HEK293 (cell line): ENCODE measurements around the gene CNGB1.

Experiments used
- ZNF548 ChIP-seq: fragments of 450-650 bp; formaldehyde crosslinking; IDR thresholded peaks from 2 replicates; pipeline ENCODE4 v1.5.1; 2016; ENCODE audit warnings: missing biosample characterization, missing genetic modification characterization
- ZNF677 ChIP-seq: fragments of 450-650 bp; IDR thresholded peaks from 2 replicates; pipeline ENCODE4 v1.5.0; 2018; ENCODE audit warnings: missing biosample characterization, mild to moderate bottlenecking, missing genetic modification characterization, moderate library complexity
- ZNF777 ChIP-seq: fragments of 450-650 bp; formaldehyde crosslinking; IDR thresholded peaks from 2 replicates; pipeline ENCODE4 v1.5.1; 2017; ENCODE audit warnings: missing biosample characterization, missing genetic modification characterization, borderline replicate concordance
- TF ChIP-seq, protein P1 (sequence below): fragments of 450-650 bp; formaldehyde crosslinking; IDR thresholded peaks from 2 replicates; pipeline ENCODE4 v1.5.1; 2016; ENCODE audit warnings: missing biosample characterization, missing genetic modification characterization
- TF ChIP-seq, protein P2 (sequence below): fragments of 450-650 bp; formaldehyde crosslinking; IDR thresholded peaks from 2 replicates; pipeline ENCODE4 v1.5.1; 2016; ENCODE audit warnings: missing biosample characterization, missing genetic modification characterization
- TF ChIP-seq, protein P3 (sequence below): fragments of 450-650 bp; formaldehyde crosslinking; conservative IDR thresholded peaks from 2 replicates; pipeline ENCODE4 v1.5.1; 2016; ENCODE audit warnings: low read depth, missing biosample characterization, missing genetic modification characterization
- TF ChIP-seq, protein P4 (sequence below): fragments of 450-650 bp; formaldehyde crosslinking; conservative IDR thresholded peaks from 2 replicates; pipeline ENCODE4 v1.5.1; 2016; ENCODE audit warnings: low read depth, missing biosample characterization, missing genetic modification characterization

DNA sequence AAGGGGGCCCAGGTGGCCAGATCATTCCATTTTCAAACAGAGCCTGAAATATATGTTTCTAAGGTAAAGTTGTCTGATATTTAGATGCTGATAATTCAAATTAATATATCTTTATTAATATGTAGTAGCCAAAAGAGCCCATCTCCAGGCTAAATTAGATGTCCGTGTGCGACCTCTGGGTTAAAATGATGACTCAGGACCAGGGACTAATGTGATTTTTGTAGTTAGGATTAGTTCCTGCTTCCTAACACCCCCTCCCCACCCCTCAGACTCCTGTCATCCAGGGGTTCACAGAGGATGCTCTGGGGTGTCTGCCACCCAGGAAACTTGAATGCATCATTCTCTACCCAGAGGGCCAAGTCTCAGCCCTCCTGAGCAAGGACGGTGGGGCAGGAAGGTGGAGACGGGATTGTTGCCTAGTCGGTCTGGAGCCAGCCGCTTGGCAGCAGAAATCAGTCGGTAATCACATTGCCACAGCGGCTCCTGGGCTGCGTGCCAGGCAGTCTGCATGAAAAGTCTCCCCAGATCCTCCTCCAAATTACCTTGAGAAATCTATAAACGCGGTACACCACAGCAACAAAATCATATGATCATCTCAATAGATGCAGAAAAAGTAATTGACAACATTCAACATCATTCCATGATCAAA, 29.8 kb downstream of the CNGB1 start:
- TF ChIP-seq, protein P1, sequence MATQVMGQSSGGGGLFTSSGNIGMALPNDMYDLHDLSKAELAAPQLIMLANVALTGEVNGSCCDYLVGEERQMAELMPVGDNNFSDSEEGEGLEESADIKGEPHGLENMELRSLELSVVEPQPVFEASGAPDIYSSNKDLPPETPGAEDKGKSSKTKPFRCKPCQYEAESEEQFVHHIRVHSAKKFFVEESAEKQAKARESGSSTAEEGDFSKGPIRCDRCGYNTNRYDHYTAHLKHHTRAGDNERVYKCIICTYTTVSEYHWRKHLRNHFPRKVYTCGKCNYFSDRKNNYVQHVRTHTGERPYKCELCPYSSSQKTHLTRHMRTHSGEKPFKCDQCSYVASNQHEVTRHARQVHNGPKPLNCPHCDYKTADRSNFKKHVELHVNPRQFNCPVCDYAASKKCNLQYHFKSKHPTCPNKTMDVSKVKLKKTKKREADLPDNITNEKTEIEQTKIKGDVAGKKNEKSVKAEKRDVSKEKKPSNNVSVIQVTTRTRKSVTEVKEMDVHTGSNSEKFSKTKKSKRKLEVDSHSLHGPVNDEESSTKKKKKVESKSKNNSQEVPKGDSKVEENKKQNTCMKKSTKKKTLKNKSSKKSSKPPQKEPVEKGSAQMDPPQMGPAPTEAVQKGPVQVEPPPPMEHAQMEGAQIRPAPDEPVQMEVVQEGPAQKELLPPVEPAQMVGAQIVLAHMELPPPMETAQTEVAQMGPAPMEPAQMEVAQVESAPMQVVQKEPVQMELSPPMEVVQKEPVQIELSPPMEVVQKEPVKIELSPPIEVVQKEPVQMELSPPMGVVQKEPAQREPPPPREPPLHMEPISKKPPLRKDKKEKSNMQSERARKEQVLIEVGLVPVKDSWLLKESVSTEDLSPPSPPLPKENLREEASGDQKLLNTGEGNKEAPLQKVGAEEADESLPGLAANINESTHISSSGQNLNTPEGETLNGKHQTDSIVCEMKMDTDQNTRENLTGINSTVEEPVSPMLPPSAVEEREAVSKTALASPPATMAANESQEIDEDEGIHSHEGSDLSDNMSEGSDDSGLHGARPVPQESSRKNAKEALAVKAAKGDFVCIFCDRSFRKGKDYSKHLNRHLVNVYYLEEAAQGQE (tag by site-specific recombination) = no peak
- TF ChIP-seq ZNF548 (tag by site-specific recombination) (no peak), ZNF677 (tag by site-specific recombination) (no peak), ZNF777 (tag by site-specific recombination) (no peak)
- TF ChIP-seq, protein P2, sequence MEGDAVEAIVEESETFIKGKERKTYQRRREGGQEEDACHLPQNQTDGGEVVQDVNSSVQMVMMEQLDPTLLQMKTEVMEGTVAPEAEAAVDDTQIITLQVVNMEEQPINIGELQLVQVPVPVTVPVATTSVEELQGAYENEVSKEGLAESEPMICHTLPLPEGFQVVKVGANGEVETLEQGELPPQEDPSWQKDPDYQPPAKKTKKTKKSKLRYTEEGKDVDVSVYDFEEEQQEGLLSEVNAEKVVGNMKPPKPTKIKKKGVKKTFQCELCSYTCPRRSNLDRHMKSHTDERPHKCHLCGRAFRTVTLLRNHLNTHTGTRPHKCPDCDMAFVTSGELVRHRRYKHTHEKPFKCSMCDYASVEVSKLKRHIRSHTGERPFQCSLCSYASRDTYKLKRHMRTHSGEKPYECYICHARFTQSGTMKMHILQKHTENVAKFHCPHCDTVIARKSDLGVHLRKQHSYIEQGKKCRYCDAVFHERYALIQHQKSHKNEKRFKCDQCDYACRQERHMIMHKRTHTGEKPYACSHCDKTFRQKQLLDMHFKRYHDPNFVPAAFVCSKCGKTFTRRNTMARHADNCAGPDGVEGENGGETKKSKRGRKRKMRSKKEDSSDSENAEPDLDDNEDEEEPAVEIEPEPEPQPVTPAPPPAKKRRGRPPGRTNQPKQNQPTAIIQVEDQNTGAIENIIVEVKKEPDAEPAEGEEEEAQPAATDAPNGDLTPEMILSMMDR (tag by site-specific recombination) = no peak
- TF ChIP-seq, protein P3, sequence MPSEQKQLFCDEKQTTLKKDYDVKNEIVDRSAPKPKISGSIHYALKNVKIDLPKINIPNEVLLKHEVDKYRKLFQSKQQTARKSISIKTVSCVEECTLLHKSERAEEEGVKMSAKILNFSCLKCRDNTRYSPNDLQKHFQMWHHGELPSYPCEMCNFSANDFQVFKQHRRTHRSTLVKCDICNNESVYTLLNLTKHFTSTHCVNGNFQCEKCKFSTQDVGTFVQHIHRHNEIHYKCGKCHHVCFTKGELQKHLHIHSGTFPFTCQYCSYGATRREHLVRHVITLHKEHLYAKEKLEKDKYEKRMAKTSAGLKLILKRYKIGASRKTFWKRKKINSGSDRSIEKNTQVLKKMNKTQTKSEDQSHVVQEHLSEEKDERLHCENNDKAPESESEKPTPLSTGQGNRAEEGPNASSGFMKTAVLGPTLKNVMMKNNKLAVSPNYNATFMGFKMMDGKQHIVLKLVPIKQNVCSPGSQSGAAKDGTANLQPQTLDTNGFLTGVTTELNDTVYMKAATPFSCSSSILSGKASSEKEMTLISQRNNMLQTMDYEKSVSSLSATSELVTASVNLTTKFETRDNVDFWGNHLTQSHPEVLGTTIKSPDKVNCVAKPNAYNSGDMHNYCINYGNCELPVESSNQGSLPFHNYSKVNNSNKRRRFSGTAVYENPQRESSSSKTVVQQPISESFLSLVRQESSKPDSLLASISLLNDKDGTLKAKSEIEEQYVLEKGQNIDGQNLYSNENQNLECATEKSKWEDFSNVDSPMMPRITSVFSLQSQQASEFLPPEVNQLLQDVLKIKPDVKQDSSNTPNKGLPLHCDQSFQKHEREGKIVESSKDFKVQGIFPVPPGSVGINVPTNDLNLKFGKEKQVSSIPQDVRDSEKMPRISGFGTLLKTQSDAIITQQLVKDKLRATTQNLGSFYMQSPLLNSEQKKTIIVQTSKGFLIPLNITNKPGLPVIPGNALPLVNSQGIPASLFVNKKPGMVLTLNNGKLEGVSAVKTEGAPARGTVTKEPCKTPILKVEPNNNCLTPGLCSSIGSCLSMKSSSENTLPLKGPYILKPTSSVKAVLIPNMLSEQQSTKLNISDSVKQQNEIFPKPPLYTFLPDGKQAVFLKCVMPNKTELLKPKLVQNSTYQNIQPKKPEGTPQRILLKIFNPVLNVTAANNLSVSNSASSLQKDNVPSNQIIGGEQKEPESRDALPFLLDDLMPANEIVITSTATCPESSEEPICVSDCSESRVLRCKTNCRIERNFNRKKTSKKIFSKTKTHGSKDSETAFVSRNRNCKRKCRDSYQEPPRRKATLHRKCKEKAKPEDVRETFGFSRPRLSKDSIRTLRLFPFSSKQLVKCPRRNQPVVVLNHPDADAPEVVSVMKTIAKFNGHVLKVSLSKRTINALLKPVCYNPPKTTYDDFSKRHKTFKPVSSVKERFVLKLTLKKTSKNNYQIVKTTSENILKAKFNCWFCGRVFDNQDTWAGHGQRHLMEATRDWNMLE (tag by site-specific recombination) = no peak
- TF ChIP-seq, protein P4, sequence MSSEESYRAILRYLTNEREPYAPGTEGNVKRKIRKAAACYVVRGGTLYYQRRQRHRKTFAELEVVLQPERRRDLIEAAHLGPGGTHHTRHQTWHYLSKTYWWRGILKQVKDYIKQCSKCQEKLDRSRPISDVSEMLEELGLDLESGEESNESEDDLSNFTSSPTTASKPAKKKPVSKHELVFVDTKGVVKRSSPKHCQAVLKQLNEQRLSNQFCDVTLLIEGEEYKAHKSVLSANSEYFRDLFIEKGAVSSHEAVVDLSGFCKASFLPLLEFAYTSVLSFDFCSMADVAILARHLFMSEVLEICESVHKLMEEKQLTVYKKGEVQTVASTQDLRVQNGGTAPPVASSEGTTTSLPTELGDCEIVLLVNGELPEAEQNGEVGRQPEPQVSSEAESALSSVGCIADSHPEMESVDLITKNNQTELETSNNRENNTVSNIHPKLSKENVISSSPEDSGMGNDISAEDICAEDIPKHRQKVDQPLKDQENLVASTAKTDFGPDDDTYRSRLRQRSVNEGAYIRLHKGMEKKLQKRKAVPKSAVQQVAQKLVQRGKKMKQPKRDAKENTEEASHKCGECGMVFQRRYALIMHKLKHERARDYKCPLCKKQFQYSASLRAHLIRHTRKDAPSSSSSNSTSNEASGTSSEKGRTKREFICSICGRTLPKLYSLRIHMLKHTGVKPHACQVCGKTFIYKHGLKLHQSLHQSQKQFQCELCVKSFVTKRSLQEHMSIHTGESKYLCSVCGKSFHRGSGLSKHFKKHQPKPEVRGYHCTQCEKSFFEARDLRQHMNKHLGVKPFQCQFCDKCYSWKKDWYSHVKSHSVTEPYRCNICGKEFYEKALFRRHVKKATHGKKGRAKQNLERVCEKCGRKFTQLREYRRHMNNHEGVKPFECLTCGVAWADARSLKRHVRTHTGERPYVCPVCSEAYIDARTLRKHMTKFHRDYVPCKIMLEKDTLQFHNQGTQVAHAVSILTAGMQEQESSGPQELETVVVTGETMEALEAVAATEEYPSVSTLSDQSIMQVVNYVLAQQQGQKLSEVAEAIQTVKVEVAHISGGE (tag by site-specific recombination) = no peak
